Hindlimb muscle (tissue), 1 donor: ENCODE measurements around the gene ABCC3. TPM values are rescaled to one million over a fixed set of nuclear protein-coding genes. Genes with fewer than 3 reads are reported as not detected.
"Not testable (repeated sequence)": the region's sequence is repeated elsewhere in the genome, so short reads cannot be mapped to it uniquely, and the experiment has no call there.

Experiments used
- DNase-seq: peaks from one replicate; pipeline ENCODE4 v3.0.0-alpha.2; 2013
- polyA plus RNA-seq: library from polyadenylated mRNA; unstranded; fragments of 120-200 nt; gene quantifications from one replicate; pipeline ENCODE4 v1.2.1, GENCODE V29; 2013; ENCODE audit not compliant: insufficient read length

Gene ABCC3
- polyA plus RNA-seq, 1 donor: 0.66 TPM

GRCh38 chr17:50709053-50709452 is 74.4 kb downstream of the ABCC3 start:
- not testable (repeated sequence) for DNase-seq

GRCh38 chr17:50710025-50710424 is 75.3 kb downstream of the ABCC3 start:
- no peak for DNase-seq

- DNase-seq: no peak
These were observed 76.0 kb downstream of the ABCC3 start for GRCh38 chr17:50710650-50711049.

- no peak for DNase-seq
These were observed 78.0 kb downstream of the ABCC3 start for GRCh38 chr17:50712641-50713040.

- DNase-seq: no peak
These were observed 80.8 kb downstream of the ABCC3 start for GRCh38 chr17:50715471-50715870.

GRCh38 chr17:50719144-50719923 is 84.7 kb downstream of the ABCC3 start, which contains the start of gene LUC7L3:
LUC7L3 (plus strand) TSS chr17:50719603; CDS start chr17:50719733, 130 bp downstream.
- peak; percentile 96 for DNase-seq

- no peak for DNase-seq
These were observed 85.5 kb downstream of the ABCC3 start for GRCh38 chr17:50719924-50720794.

GRCh38 chr17:50721194-50722010 is 86.7 kb downstream of the ABCC3 start:
- no peak for DNase-seq

- DNase-seq: no peak
These were observed 88.1 kb downstream of the ABCC3 start for GRCh38 chr17:50722746-50723145.

GRCh38 chr17:50724622-50725021 is 89.9 kb downstream of the ABCC3 start:
- DNase-seq: not testable (repeated sequence)

- no peak for DNase-seq
These were observed 91.3 kb downstream of the ABCC3 start for GRCh38 chr17:50725769-50726655.

GRCh38 chr17:50728112-50728429 is 93.4 kb downstream of the ABCC3 start:
- no peak for DNase-seq

GRCh38 chr17:50728881-50729765 is 94.4 kb downstream of the ABCC3 start:
- DNase-seq: no peak

- no peak for DNase-seq
These were observed 97.1 kb downstream of the ABCC3 start for GRCh38 chr17:50731575-50732460.

- no peak for DNase-seq
These were observed 100.6 kb downstream of the ABCC3 start for GRCh38 chr17:50735287-50735686.

- no peak for DNase-seq
These were observed 102.5 kb downstream of the ABCC3 start for GRCh38 chr17:50737118-50737698.

GRCh38 chr17:50739098-50739497 is 104.4 kb downstream of the ABCC3 start:
- no peak for DNase-seq
